ENCODE results near the gene INHBB. TPM values are rescaled to one million over a fixed set of nuclear protein-coding genes. Genes with fewer than 3 reads are reported as not detected.

Gene INHBB
- total and polyA plus RNA-seq, 7 experiments from 2014 or later: not detected

DNA sequence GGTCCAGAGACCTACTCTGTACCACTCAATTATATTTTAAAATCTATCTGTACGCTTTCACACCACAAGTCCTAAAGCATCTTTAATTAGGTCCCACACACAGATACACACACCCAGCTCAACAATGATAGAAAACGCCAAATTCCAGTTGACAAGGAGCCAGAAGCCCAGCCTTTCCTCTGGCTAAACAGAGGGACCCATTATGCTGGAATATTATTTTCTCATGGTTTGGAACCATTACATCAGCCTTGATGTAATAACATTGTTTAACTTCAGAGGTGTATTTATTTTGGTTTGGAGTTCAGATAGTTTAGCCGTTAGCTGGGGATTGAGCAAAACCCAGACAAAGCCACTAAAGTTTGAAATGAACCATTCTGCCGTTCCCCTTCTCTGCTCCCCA is 14.0 kb upstream of the INHBB start:
- H3K27ac Mint-ChIP-seq: no peak overlapping the region
- no peaks in the 10 kb centered on the region for H3K4me1 ChIP-seq (ENCODE audit: control insufficient read depth in 2 of 2, insufficient read depth in 2 of 2, low read length in 2 of 2)
- DNase-seq (no peak), ATAC-seq (no peak)
- H3K27me3 ChIP-seq (ENCODE audit: control insufficient read depth in 2 of 2, insufficient read depth in 2 of 2, low read length in 2 of 2): peaks cover 0 to 4% of the 10 kb centered on the region in 2 donors
- POLR2A ChIA-PET: no interaction called here
- no peak overlapping the region for H3K4me3 ChIP-seq (ENCODE audit: low read length)
- H3K9me3 ChIP-seq (ENCODE audit: control insufficient read depth in 2 of 3, low read length in 3 of 3): no peaks in the 10 kb centered on the region
- H3K9me3 Mint-ChIP-seq: peaks cover 0 to 5% (median 0%) of the 10 kb centered on the region in 11 donors
- H3K4me3 Mint-ChIP-seq: no peak overlapping the region
- peaks cover 0 to 2% (median 0%) of the 10 kb centered on the region in 7 donors for H3K4me1 Mint-ChIP-seq
- peaks cover 0 to 5% (median 0%) of the 10 kb centered on the region in 5 donors for H3K36me3 Mint-ChIP-seq
- intact Hi-C loops (cut with micrococcal nuclease): no loop called here
- H3K27ac ChIP-seq (ENCODE audit: low read depth, low read length): no peak overlapping the region
- H3K36me3 ChIP-seq (ENCODE audit: control insufficient read depth in 2 of 3, insufficient read depth in 3 of 3, low read length in 3 of 3): no peaks in the 10 kb centered on the region
- CTCF ChIA-PET: no interaction called here
- peaks cover 13 to 41% (median 22%) of the 10 kb centered on the region in 5 donors for H3K27me3 Mint-ChIP-seq

DNA sequence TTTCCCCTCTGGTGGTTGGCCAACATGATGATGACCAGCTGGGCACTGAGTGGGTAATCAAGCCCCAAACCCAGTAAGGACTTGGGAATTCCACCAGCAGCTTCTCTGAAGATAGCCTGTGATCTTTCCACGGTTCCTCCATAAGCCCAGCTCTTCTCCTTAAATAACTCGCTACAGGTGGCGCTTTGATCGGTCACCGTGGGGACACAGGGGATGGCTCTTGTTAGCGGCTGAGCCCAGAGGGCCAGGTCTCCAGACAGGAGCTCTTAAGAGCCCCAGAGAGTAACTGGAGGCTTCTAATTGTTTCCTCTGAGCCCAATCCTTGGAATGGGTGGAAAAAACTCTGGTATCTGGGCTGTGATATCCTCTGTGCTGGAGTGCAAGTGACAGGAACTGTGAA is 13.6 kb upstream of the INHBB start:
- H3K27me3 ChIP-seq (ENCODE audit: control insufficient read depth in 2 of 2, insufficient read depth in 2 of 2, low read length in 2 of 2): peaks cover 0 to 4% of the 10 kb centered on the region in 2 donors
- no peaks in the 10 kb centered on the region for H3K4me1 ChIP-seq (ENCODE audit: control insufficient read depth in 2 of 2, insufficient read depth in 2 of 2, low read length in 2 of 2)
- ATAC-seq: no peak
- peaks cover 0 to 8% (median 0%) of the 10 kb centered on the region in 5 donors for H3K36me3 Mint-ChIP-seq
- H3K36me3 ChIP-seq (ENCODE audit: control insufficient read depth in 2 of 3, insufficient read depth in 3 of 3, low read length in 3 of 3): no peaks in the 10 kb centered on the region
- H3K27ac Mint-ChIP-seq: no peak overlapping the region
- H3K27me3 Mint-ChIP-seq: peaks cover 18 to 44% (median 27%) of the 10 kb centered on the region in 5 donors
- H3K27ac ChIP-seq (ENCODE audit: low read depth, low read length): no peak overlapping the region
- H3K9me3 Mint-ChIP-seq: peaks cover 0 to 5% (median 0%) of the 10 kb centered on the region in 11 donors
- peaks cover 0 to 4% (median 0%) of the 10 kb centered on the region in 7 donors for H3K4me1 Mint-ChIP-seq
- no peak for DNase-seq
- intact Hi-C loops (cut with micrococcal nuclease): no loop called here
- POLR2A ChIA-PET: no interaction called here
- CTCF ChIA-PET: no interaction called here
- H3K4me3 Mint-ChIP-seq: no peak overlapping the region
- no peaks in the 10 kb centered on the region for H3K9me3 ChIP-seq (ENCODE audit: control insufficient read depth in 2 of 3, low read length in 3 of 3)
- no peak overlapping the region for H3K4me3 ChIP-seq (ENCODE audit: low read length)

DNA sequence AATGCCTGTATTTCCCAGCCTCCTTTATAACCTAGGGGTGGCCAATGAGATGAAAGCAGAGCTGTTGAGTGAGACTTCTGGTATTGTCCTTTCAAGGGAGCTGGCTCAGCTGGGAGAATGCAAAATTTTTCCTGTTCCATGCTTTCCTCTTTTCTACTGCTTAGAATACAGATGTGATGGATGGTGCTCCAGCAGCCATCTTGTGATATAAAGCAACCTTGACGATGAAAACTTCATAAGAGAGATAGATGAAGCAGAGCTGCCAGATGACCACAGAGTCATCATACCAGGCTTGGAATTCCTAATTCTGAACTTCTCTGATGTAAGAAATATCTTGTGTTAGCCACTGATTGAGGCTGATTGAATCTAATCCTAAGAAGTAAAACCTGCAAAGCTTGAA is 11.9 kb upstream of the INHBB start:
- no peak overlapping the region for H3K27ac Mint-ChIP-seq
- Histone ChIP-seq H3K4me3 (ENCODE audit: low read length) (no peak overlapping the region), H3K9me3 (ENCODE audit: control insufficient read depth in 2 of 3, low read length in 3 of 3) (no peaks in the 10 kb centered on the region), H3K27me3 (ENCODE audit: control insufficient read depth in 2 of 2, insufficient read depth in 2 of 2, low read length in 2 of 2) (peaks cover 4 to 8% of the 10 kb centered on the region in 2 donors), H3K36me3 (ENCODE audit: control insufficient read depth in 2 of 3, insufficient read depth in 3 of 3, low read length in 3 of 3) (no peaks in the 10 kb centered on the region), H3K4me1 (ENCODE audit: control insufficient read depth in 2 of 2, insufficient read depth in 2 of 2, low read length in 2 of 2) (no peaks in the 10 kb centered on the region), H3K27ac (ENCODE audit: low read depth, low read length) (no peak overlapping the region)
- peaks cover 0 to 5% (median 0%) of the 10 kb centered on the region in 11 donors for H3K9me3 Mint-ChIP-seq
- ChIA-PET POLR2A (no interaction called here), CTCF (interaction anchor here (0.6 kb wide), 1 partner anchor 703 kb away, joined by 3 read pairs; no protein-coding TSS in a partner anchor)
- no peak overlapping the region for H3K4me3 Mint-ChIP-seq
- DNase-seq: no peak
- H3K4me1 Mint-ChIP-seq: peaks cover 0 to 13% (median 0%) of the 10 kb centered on the region in 7 donors
- H3K36me3 Mint-ChIP-seq: peaks cover 0 to 9% (median 0%) of the 10 kb centered on the region in 5 donors
- intact Hi-C loops (cut with micrococcal nuclease): no loop called here
- no peak for ATAC-seq
- peaks cover 34 to 54% (median 44%) of the 10 kb centered on the region in 5 donors for H3K27me3 Mint-ChIP-seq

DNA sequence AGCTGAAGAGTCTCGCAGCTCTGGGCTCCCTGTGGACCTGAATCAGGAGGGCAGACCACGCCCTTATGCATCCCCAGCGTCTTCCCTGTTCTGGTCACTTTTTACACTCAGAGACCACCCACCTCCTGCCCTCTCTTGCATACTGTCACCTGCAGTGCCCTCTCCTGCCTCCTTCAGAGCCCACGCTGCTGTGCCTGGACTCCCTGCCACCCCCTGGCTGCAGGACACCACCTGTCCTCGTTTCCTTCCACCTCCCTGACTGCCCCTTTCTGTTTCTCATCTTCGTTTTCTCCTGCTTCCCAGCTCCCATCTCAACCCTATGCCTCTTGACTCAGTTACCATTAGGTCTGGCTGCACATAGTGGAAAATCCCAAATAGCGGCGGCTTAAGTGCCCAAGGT is 9.2 kb upstream of the INHBB start:
- H3K4me1 Mint-ChIP-seq: peaks cover 0 to 13% (median 0%) of the 10 kb centered on the region in 7 donors
- H3K27ac Mint-ChIP-seq: no peak overlapping the region
- no peak overlapping the region for H3K4me3 ChIP-seq (ENCODE audit: low read length)
- H3K27me3 ChIP-seq (ENCODE audit: control insufficient read depth in 2 of 2, insufficient read depth in 2 of 2, low read length in 2 of 2): peaks cover 4 to 22% of the 10 kb centered on the region in 2 donors
- H3K9me3 ChIP-seq (ENCODE audit: control insufficient read depth in 2 of 3, low read length in 3 of 3): no peaks in the 10 kb centered on the region
- H3K9me3 Mint-ChIP-seq: peaks cover 0 to 5% (median 0%) of the 10 kb centered on the region in 11 donors
- H3K4me1 ChIP-seq (ENCODE audit: control insufficient read depth in 2 of 2, insufficient read depth in 2 of 2, low read length in 2 of 2): no peaks in the 10 kb centered on the region
- no peak overlapping the region for H3K4me3 Mint-ChIP-seq
- H3K36me3 ChIP-seq (ENCODE audit: control insufficient read depth in 2 of 3, insufficient read depth in 3 of 3, low read length in 3 of 3): no peaks in the 10 kb centered on the region
- ATAC-seq (no peak), DNase-seq (no peak)
- H3K27me3 Mint-ChIP-seq: peaks cover 39 to 64% (median 48%) of the 10 kb centered on the region in 5 donors
- intact Hi-C loops (cut with micrococcal nuclease): no loop called here
- H3K36me3 Mint-ChIP-seq: peaks cover 0 to 9% (median 0%) of the 10 kb centered on the region in 5 donors
- CTCF ChIA-PET: no interaction called here
- no peak overlapping the region for H3K27ac ChIP-seq (ENCODE audit: low read depth, low read length)
- POLR2A ChIA-PET: no interaction called here

DNA sequence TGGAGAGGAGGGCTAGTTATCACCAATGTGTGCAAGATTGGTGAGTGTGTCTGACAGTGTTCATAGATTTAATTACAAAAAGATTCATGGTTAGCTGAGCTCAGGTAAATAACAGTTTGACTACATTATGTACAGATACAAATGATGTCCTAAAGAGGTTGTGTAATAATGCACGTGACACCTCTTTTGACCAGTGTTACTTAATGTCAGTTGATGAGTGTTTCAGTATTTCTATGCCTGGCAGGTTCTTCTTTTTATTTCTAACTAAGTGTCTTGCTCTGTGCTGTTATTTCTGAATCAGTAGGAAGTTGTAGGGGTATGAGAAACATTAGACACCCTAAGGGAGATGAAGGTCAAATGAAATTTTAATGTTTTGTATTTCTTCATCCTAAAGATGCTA is 7.9 kb upstream of the INHBB start:
- ATAC-seq (peak; percentile 78), DNase-seq (no peak)
- H3K4me3 Mint-ChIP-seq: no peak overlapping the region
- POLR2A ChIA-PET: no interaction called here
- Histone ChIP-seq H3K27ac (ENCODE audit: low read depth, low read length) (no peak overlapping the region), H3K4me3 (ENCODE audit: low read length) (no peak overlapping the region), H3K27me3 (ENCODE audit: control insufficient read depth in 2 of 2, insufficient read depth in 2 of 2, low read length in 2 of 2) (peaks cover 4 to 34% of the 10 kb centered on the region in 2 donors), H3K4me1 (ENCODE audit: control insufficient read depth in 2 of 2, insufficient read depth in 2 of 2, low read length in 2 of 2) (peaks cover 0 to 2% of the 10 kb centered on the region in 2 donors), H3K9me3 (ENCODE audit: control insufficient read depth in 2 of 3, low read length in 3 of 3) (no peaks in the 10 kb centered on the region), H3K36me3 (ENCODE audit: control insufficient read depth in 2 of 3, insufficient read depth in 3 of 3, low read length in 3 of 3) (no peaks in the 10 kb centered on the region)
- CTCF ChIA-PET: interaction anchor here (0.6 kb wide), 1 partner anchor 459 kb away, joined by 3 read pairs; no protein-coding TSS in a partner anchor
- intact Hi-C loops (cut with micrococcal nuclease): no loop called here
- H3K27me3 Mint-ChIP-seq: peaks cover 50 to 71% (median 58%) of the 10 kb centered on the region in 5 donors
- H3K27ac Mint-ChIP-seq: no peak overlapping the region
- H3K9me3 Mint-ChIP-seq: peaks cover 0 to 5% (median 0%) of the 10 kb centered on the region in 11 donors
- peaks cover 3 to 15% (median 4%) of the 10 kb centered on the region in 7 donors for H3K4me1 Mint-ChIP-seq
- H3K36me3 Mint-ChIP-seq: peaks cover 0 to 9% (median 0%) of the 10 kb centered on the region in 5 donors

DNA sequence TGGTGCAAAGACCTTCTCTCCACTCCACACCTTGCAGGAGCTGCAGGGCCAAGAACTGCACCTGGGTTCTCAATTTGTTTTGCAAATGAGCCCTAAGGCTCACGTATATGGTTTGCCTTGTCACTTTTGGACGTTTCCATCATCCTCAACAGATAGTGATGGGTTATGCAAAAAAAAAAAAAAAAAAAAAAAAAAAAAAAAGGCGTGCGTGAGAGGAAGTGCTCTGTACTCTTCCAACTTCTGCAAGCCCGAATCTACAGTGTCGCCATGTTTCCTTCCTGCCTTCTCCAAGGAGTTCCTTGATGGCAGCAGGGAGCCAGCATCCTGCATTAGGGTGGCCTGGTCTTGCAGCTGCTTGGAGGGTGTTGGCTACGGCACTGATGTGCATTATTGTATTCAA is 4.0 kb upstream of the INHBB start:
- ATAC-seq (no peak), DNase-seq (no peak)
- Histone ChIP-seq H3K4me1 (ENCODE audit: control insufficient read depth in 2 of 2, insufficient read depth in 2 of 2, low read length in 2 of 2) (peaks cover 7 to 11% of the 10 kb centered on the region in 2 donors), H3K27me3 (ENCODE audit: control insufficient read depth in 2 of 2, insufficient read depth in 2 of 2, low read length in 2 of 2) (peaks cover 5 to 44% of the 10 kb centered on the region in 2 donors), H3K4me3 (ENCODE audit: low read length) (no peak overlapping the region), H3K9me3 (ENCODE audit: control insufficient read depth in 2 of 3, low read length in 3 of 3) (no peaks in the 10 kb centered on the region), H3K27ac (ENCODE audit: low read depth, low read length) (no peak overlapping the region), H3K36me3 (ENCODE audit: control insufficient read depth in 2 of 3, insufficient read depth in 3 of 3, low read length in 3 of 3) (no peaks in the 10 kb centered on the region)
- H3K4me1 Mint-ChIP-seq: peaks cover 9 to 18% (median 15%) of the 10 kb centered on the region in 7 donors
- peak overlapping the region in 3 of 10 donors; percentile 27 to 33 (median 32) for H3K4me3 Mint-ChIP-seq
- intact Hi-C loops (cut with micrococcal nuclease): loop anchor here (2.0 to 10.0 kb wide), 3 partner anchors 95 to 327 kb away; partner anchors contain the start of gene EPB41L5 (in 1 of the 2)
- peaks cover 0 to 2% (median 0%) of the 10 kb centered on the region in 11 donors for H3K9me3 Mint-ChIP-seq
- CTCF ChIA-PET: no interaction called here
- peaks cover 38 to 67% (median 47%) of the 10 kb centered on the region in 5 donors for H3K27me3 Mint-ChIP-seq
- POLR2A ChIA-PET: no interaction called here
- peaks cover 0 to 3% (median 0%) of the 10 kb centered on the region in 5 donors for H3K36me3 Mint-ChIP-seq
- H3K27ac Mint-ChIP-seq: no peak overlapping the region

DNA sequence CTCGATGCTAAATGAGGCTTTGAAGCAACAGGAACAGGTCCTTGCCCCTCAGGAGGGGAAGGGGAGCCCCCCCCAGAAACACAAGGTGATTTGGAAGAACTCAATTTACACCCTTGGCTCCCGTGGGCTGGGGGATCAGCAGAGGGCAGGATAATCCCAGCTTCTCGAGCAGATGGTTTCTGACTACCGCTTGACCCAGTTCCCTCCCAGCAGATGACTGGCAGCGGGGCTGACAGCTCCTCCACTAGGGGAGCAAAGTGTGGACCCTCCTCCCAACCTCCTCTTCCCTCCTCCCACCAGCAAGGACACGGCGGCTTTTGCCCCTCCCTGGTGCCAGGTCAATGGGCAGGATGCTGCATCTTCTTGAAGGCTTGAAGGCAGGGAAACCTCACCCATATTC is 3.5 kb upstream of the INHBB start:
- ChIA-PET POLR2A (no interaction called here), CTCF (no interaction called here)
- H3K27ac ChIP-seq (ENCODE audit: low read depth, low read length): no peak overlapping the region
- H3K27me3 Mint-ChIP-seq: peaks cover 38 to 69% (median 47%) of the 10 kb centered on the region in 5 donors
- H3K9me3 Mint-ChIP-seq: peaks cover 0 to 2% (median 0%) of the 10 kb centered on the region in 11 donors
- no peak overlapping the region for H3K27ac Mint-ChIP-seq
- H3K9me3 ChIP-seq (ENCODE audit: control insufficient read depth in 2 of 3, low read length in 3 of 3): no peaks in the 10 kb centered on the region
- peaks cover 11 to 22% (median 20%) of the 10 kb centered on the region in 7 donors for H3K4me1 Mint-ChIP-seq
- DNase-seq (no peak), ATAC-seq (no peak)
- no peak overlapping the region for H3K4me3 ChIP-seq (ENCODE audit: low read length)
- no peaks in the 10 kb centered on the region for H3K36me3 ChIP-seq (ENCODE audit: control insufficient read depth in 2 of 3, insufficient read depth in 3 of 3, low read length in 3 of 3)
- intact Hi-C loops (cut with micrococcal nuclease): loop anchor here (2.0 to 10.0 kb wide), 3 partner anchors 94 to 328 kb away; partner anchors contain the start of gene EPB41L5 (in 1 of the 2)
- peaks cover 9 to 11% of the 10 kb centered on the region in 2 donors for H3K4me1 ChIP-seq (ENCODE audit: control insufficient read depth in 2 of 2, insufficient read depth in 2 of 2, low read length in 2 of 2)
- peaks cover 5 to 45% of the 10 kb centered on the region in 2 donors for H3K27me3 ChIP-seq (ENCODE audit: control insufficient read depth in 2 of 2, insufficient read depth in 2 of 2, low read length in 2 of 2)
- peak overlapping the region in 6 of 10 donors; percentile 32 to 79 (median 68) for H3K4me3 Mint-ChIP-seq
- H3K36me3 Mint-ChIP-seq: peaks cover 0 to under 1% (median 0%) of the 10 kb centered on the region in 5 donors
